K562 (cell line): ENCODE results near the gene CMIP. TPM values are rescaled to one million over a fixed set of nuclear protein-coding genes. Genes with fewer than 3 reads are reported as not detected.

Source experiments
- BHLHE40 ChIP-seq: IDR thresholded peaks from 2 replicates; pipeline ENCODE4 v1.6.1; 2011; ENCODE audit warnings: low read length, improper control_type of control experiment
- CAMTA2 ChIP-seq: fragments of 250-450 bp; sonication (Bioruptor Pico); conservative IDR thresholded peaks from 2 replicates; pipeline ENCODE4 v1.5.1; 2022
- CCNT2 ChIP-seq: IDR thresholded peaks from 2 replicates; pipeline ENCODE4 v1.6.1; 2011; ENCODE audit warnings: borderline replicate concordance, low read depth, mild to moderate bottlenecking, moderate library complexity, mixed read lengths, low read length; ENCODE audit not compliant: insufficient read length; ENCODE audit errors: extremely low read depth
- CEBPG ChIP-seq, 3 experiments: fragments of 200-800 bp in 1 of 3; sonication (Bioruptor generic) in 1 of 3; sonication (generic) in 1 of 3; formaldehyde crosslinking in 1 of 3; IDR thresholded peaks in 2 of 3; conservative IDR thresholded peaks in 1 of 3; 2 replicates each; pipeline versions ENCODE4 v1.6.1 to v1.8.0; 2016 to 2022; ENCODE audit warnings: missing compliant biosample characterization in 2 of 3, missing genetic modification characterization in 2 of 3, mild to moderate bottlenecking in 1 of 3, missing genetic modification reagents in 1 of 3
- GABPB1 ChIP-seq: sonication (generic); formaldehyde crosslinking; IDR thresholded peaks from 2 replicates; pipeline ENCODE4 v1.8.0; 2022; ENCODE audit warnings: mild to moderate bottlenecking, missing genetic modification reagents
- HOXB6 ChIP-seq: fragments of 250-450 bp; sonication (Bioruptor Pico); IDR thresholded peaks from 2 replicates; pipeline ENCODE4 v1.5.1; 2022; ENCODE audit warnings: mild to moderate bottlenecking, borderline replicate concordance
- L3MBTL2 ChIP-seq: fragments of 450-650 bp; IDR thresholded peaks from 2 replicates; pipeline ENCODE4 v1.6.1; 2016; ENCODE audit warnings: mild to moderate bottlenecking, moderate library complexity
- LCOR ChIP-seq: sonication (generic); formaldehyde crosslinking; IDR thresholded peaks from 2 replicates; pipeline ENCODE4 v1.8.0; 2022; ENCODE audit warnings: mild to moderate bottlenecking, missing genetic modification reagents
- MCM3 ChIP-seq: fragments of 450-650 bp; IDR thresholded peaks from 2 replicates; pipeline ENCODE4 v1.6.1; 2016
- MED1 ChIP-seq: sonication (generic); formaldehyde crosslinking; IDR thresholded peaks from 2 replicates; pipeline ENCODE4 v1.8.1; 2023; ENCODE audit warnings: missing genetic modification reagents, borderline replicate concordance
- NCOR1 ChIP-seq: fragments of 450-650 bp; IDR thresholded peaks from 2 replicates; pipeline ENCODE4 v1.6.1; 2016; ENCODE audit warnings: mild to moderate bottlenecking, moderate library complexity
- NR1H2 ChIP-seq: sonication (generic); formaldehyde crosslinking; IDR thresholded peaks from 2 replicates; pipeline ENCODE4 v1.4.0; 2020; ENCODE audit warnings: mild to moderate bottlenecking, missing genetic modification reagents
- OTX1 ChIP-seq: fragments of 450-650 bp; formaldehyde crosslinking; IDR thresholded peaks from 2 replicates; pipeline ENCODE4 v1.4.0; 2022; ENCODE audit warnings: mild to moderate bottlenecking
- PCBP2 ChIP-seq: fragments of 200-400 bp; formaldehyde crosslinking; IDR thresholded peaks from 2 replicates; pipeline ENCODE4 v1.6.1; 2018; ENCODE audit warnings: low read length, low read depth, mild to moderate bottlenecking, moderate library complexity; ENCODE audit not compliant: poor library complexity, severe bottlenecking
- POLR2G ChIP-seq: fragments of 200-400 bp; formaldehyde crosslinking; IDR thresholded peaks from 2 replicates; pipeline ENCODE4 v1.6.1; 2017; ENCODE audit warnings: low read depth, mild to moderate bottlenecking, antibody characterized with exemption, low read length, moderate library complexity
- POLR2H ChIP-seq: IDR thresholded peaks from 2 replicates; pipeline ENCODE4 v1.6.1; 2016; ENCODE audit warnings: missing genetic modification characterization, low read depth, mild to moderate bottlenecking, control low read depth, missing compliant biosample characterization, moderate library complexity
- STAT6 ChIP-seq: sonication (generic); formaldehyde crosslinking; IDR thresholded peaks from 2 replicates; pipeline ENCODE4 v1.8.1; 2023; ENCODE audit warnings: mild to moderate bottlenecking, missing genetic modification reagents
- TAF15 ChIP-seq: fragments of 200-400 bp; formaldehyde crosslinking; IDR thresholded peaks from 2 replicates; pipeline ENCODE4 v1.6.1; 2017; ENCODE audit warnings: mild to moderate bottlenecking, low read depth, low read length, moderate library complexity
- TEAD1 ChIP-seq, 2 experiments: fragments of 450-650 bp in 1 of 2; sonication (generic) in 1 of 2; formaldehyde crosslinking; IDR thresholded peaks; 2 replicates each; pipeline versions ENCODE4 v1.4.0 to v1.8.0; 2020 to 2022; ENCODE audit warnings: mild to moderate bottlenecking in 2 of 2, missing genetic modification reagents in 1 of 2
- THRAP3 ChIP-seq: fragments of 450-650 bp; IDR thresholded peaks from 2 replicates; pipeline ENCODE4 v1.6.1; 2016; ENCODE audit warnings: mild to moderate bottlenecking, inconsistent platforms, borderline replicate concordance
- VEZF1 ChIP-seq: fragments of 200-800 bp; sonication (Bioruptor generic); IDR thresholded peaks from 2 replicates; pipeline ENCODE4 v1.6.1; 2017; ENCODE audit warnings: missing genetic modification characterization, missing compliant biosample characterization
- WHSC1 ChIP-seq: IDR thresholded peaks from one replicate; pipeline ENCODE4 v1.6.1; 2012; ENCODE audit warnings: low read length, control low read depth, inconsistent platforms
- ZNF239 ChIP-seq: fragments of 250-450 bp; sonication (Bioruptor Pico); IDR thresholded peaks from 2 replicates; pipeline ENCODE4 v1.4.0; 2020; ENCODE audit warnings: mild to moderate bottlenecking
- ZNF551 ChIP-seq: fragments of 250-450 bp; sonication (Bioruptor Pico); IDR thresholded peaks from 2 replicates; pipeline ENCODE4 v1.5.0; 2021; ENCODE audit warnings: mild to moderate bottlenecking, moderate library complexity
- ZNF583 ChIP-seq: fragments of 250-450 bp; sonication (Bioruptor Pico); IDR thresholded peaks from 2 replicates; pipeline ENCODE4 v1.4.0; 2020
- ZNF586 ChIP-seq: fragments of 450-650 bp; formaldehyde crosslinking; conservative IDR thresholded peaks from 2 replicates; pipeline ENCODE4 v1.4.0; 2020; ENCODE audit warnings: mild to moderate bottlenecking, moderate library complexity
- ZNF766 ChIP-seq: fragments of 200-800 bp; sonication (Bioruptor generic); conservative IDR thresholded peaks from 2 replicates; pipeline ENCODE4 v1.6.1; 2016; ENCODE audit warnings: missing genetic modification characterization, missing compliant biosample characterization
- polyA plus RNA-seq, 8 experiments: library from polyadenylated mRNA; depleted of rRNA in 4 of 8; stranded (reverse) in 5 of 8; unstranded in 3 of 8; fragments of >200 nt; fragmentation: Nextera tagmentation in 2 of 8; fragmentation: Illumina TruSeq in 1 of 8; extraction: Ambion mirVana in 2 of 8; extraction: Trizol in 1 of 8; gene quantifications; 2 replicates each; pipeline versions ENCODE4 v1.2.1 to v1.2.3, GENCODE V29; 2011 to 2014; ENCODE audit warnings: inconsistent platforms in 1 of 8, missing spikeins in 1 of 8
- total RNA-seq, 7 experiments: library from RNA; depleted of rRNA in 6 of 7; stranded (reverse); fragments of >200 nt in 6 of 7; fragmentation: Illumina TruSeq in 2 of 7; extraction: Trizol in 2 of 7; gene quantifications; 2 replicates each; pipeline versions ENCODE4 v1.2.1 to v1.2.3, GENCODE V29; 2011 to 2021; ENCODE audit warnings: low replicate concordance in 1 of 7

Gene CMIP
- total and polyA plus RNA-seq, 9 of the 15 experiments (the other 6 are each of a cell fraction or from before 2014, with no cell fraction given), result 0.94 to 82.5 (median 10.3) TPM

- TF ChIP-seq NR1H2 (CRISPR knock-in tag) (no peak), ZNF239 (peak; percentile 67), GABPB1 (peak; percentile 69), CEBPG (CRISPR knock-in tag; IDR thresholded peaks at IDR 0.05) (peak; percentile 35; the same call in 1 of the 2 replicates), CEBPG (tag; conservative IDR thresholded peaks at IDR 0.05 in 1 of 2, IDR thresholded peaks at IDR 0.05 in 1 of 2) (peak; percentile 71), PCBP2 (no peak), LCOR (peak; percentile 86), ZNF766 (CRISPR knock-in tag) (0 out of 2 replicates have a peak, but pooled peaks have one; percentile 35), OTX1 (CRISPR knock-in tag) (no peak), CAMTA2 (no peak), ZNF583 (CRISPR knock-in tag) (no peak), POLR2H (tag) (no peak), NCOR1 (peak; percentile 57), TEAD1 (CRISPR knock-in tag; IDR thresholded peaks at IDR 0.05) (peak in 1 of 2 experiments; percentile 91; a peak in 2 of 4 replicates), CCNT2 (peak; percentile 47), THRAP3 (no peak), ZNF586 (CRISPR knock-in tag) (peak; percentile 8; the same call in 1 of the 2 replicates), MCM3 (no peak), BHLHE40 (peak; percentile 69; the same call in 1 of the 2 replicates), ZNF551 (CRISPR knock-in tag) (no peak), MED1 (CRISPR knock-in tag) (no peak), STAT6 (CRISPR knock-in tag) (no peak), POLR2G (no peak), L3MBTL2 (peak; percentile 39; the same call in 1 of the 2 replicates), TAF15 (no peak), WHSC1 (no peak), HOXB6 (CRISPR knock-in tag) (no peak), VEZF1 (CRISPR knock-in tag) (peak; percentile 79)
Observed at GRCh38 chr16:81481207-81481821, 36.7 kb downstream of the CMIP start (continued).
